Adipocyte (in vitro differentiated cells): Measurements from ENCODE around the gene CCDC88B.

Source experiments
- DNase-seq: peaks from one replicate; pipeline ENCODE4 v3.0.0-alpha.2; 2015; ENCODE audit warnings: low read depth
- H3K27me3 ChIP-seq: replicated peaks from 2 replicates; pipeline ENCODE4 v1.7.0; 2013; ENCODE audit warnings: mild to moderate bottlenecking, low read length, moderate library complexity; ENCODE audit not compliant: control insufficient read depth, insufficient read depth
- H3K36me3 ChIP-seq: 2 replicates; pipeline ENCODE4 v1.7.0; 2013; ENCODE audit warnings: low read length, mild to moderate bottlenecking, moderate library complexity; ENCODE audit not compliant: control insufficient read depth, insufficient read depth, severe bottlenecking
- H3K4me1 ChIP-seq: 2 replicates; pipeline ENCODE4 v1.7.0; 2013; ENCODE audit warnings: mild to moderate bottlenecking, low read length, moderate library complexity; ENCODE audit not compliant: control insufficient read depth, insufficient read depth
- H3K4me3 ChIP-seq: 2 replicates; pipeline ENCODE4 v1.7.0; 2013; ENCODE audit warnings: mild to moderate bottlenecking, low read length, moderate library complexity
- H3K9ac ChIP-seq: 2 replicates; pipeline ENCODE4 v1.7.0; 2013; ENCODE audit warnings: mild to moderate bottlenecking, low read length, moderate library complexity
- H3K9me3 ChIP-seq: 2 replicates; pipeline ENCODE4 v1.7.0; 2013; ENCODE audit warnings: mild to moderate bottlenecking, low read length, moderate library complexity; ENCODE audit not compliant: control insufficient read depth

The CCDC88B gene

GRCh38 chr11:64327993-64328392 lies 12.0 kb upstream of the CCDC88B start:
- Histone ChIP-seq H3K27me3 (no peaks in the 10 kb centered on the region), H3K4me1 (peaks cover 25% of the 10 kb centered on the region), H3K9ac (no peak overlapping the region), H3K9me3 (no peaks in the 10 kb centered on the region), H3K4me3 (no peak overlapping the region), H3K36me3 (no peaks in the 10 kb centered on the region)
- DNase-seq: no peak

GRCh38 chr11:64330888-64331287 lies 9.1 kb upstream of the CCDC88B start:
- DNase-seq: no peak
- Histone ChIP-seq H3K9me3 (no peaks in the 10 kb centered on the region), H3K4me3 (no peak overlapping the region), H3K27me3 (no peaks in the 10 kb centered on the region), H3K4me1 (peaks cover 29% of the 10 kb centered on the region), H3K9ac (no peak overlapping the region), H3K36me3 (no peaks in the 10 kb centered on the region)

- no peak overlapping the region for H3K4me3 ChIP-seq
- H3K27me3 ChIP-seq: no peaks in the 10 kb centered on the region
- no peaks in the 10 kb centered on the region for H3K36me3 ChIP-seq
- DNase-seq: peak; percentile 81
- H3K9me3 ChIP-seq: no peaks in the 10 kb centered on the region
- no peak overlapping the region for H3K9ac ChIP-seq
- peaks cover 29% of the 10 kb centered on the region for H3K4me1 ChIP-seq
Measured at GRCh38 chr11:64331569-64332371, 8.2 kb upstream of the CCDC88B start.

- no peaks in the 10 kb centered on the region for H3K36me3 ChIP-seq
- H3K4me3 ChIP-seq: no peak overlapping the region
- H3K9me3 ChIP-seq: no peaks in the 10 kb centered on the region
- no peak for DNase-seq
- H3K9ac ChIP-seq: no peak overlapping the region
- H3K4me1 ChIP-seq: peaks cover 29% of the 10 kb centered on the region
- no peaks in the 10 kb centered on the region for H3K27me3 ChIP-seq
Measured at GRCh38 chr11:64333556-64333955, 6.4 kb upstream of the CCDC88B start.

GRCh38 chr11:64334764-64335735 lies 5.0 kb upstream of the CCDC88B start:
- no peaks in the 10 kb centered on the region for H3K27me3 ChIP-seq
- H3K36me3 ChIP-seq: no peaks in the 10 kb centered on the region
- H3K4me1 ChIP-seq: peaks cover 17% of the 10 kb centered on the region
- H3K9me3 ChIP-seq: no peaks in the 10 kb centered on the region
- no peak overlapping the region for H3K9ac ChIP-seq
- no peak overlapping the region for H3K4me3 ChIP-seq
- peak; percentile 70 for DNase-seq

- Histone ChIP-seq H3K27me3 (peaks cover 4% of the 10 kb centered on the region), H3K9me3 (no peaks in the 10 kb centered on the region), H3K9ac (no peak overlapping the region), H3K4me1 (peaks cover 10% of the 10 kb centered on the region), H3K4me3 (no peak overlapping the region), H3K36me3 (no peaks in the 10 kb centered on the region)
- no peak for DNase-seq
Measured at GRCh38 chr11:64337538-64338249, 2.3 kb upstream of the CCDC88B start.

GRCh38 chr11:64338716-64339115 lies 1.3 kb upstream of the CCDC88B start:
- Histone ChIP-seq H3K27me3 (peaks cover 4% of the 10 kb centered on the region), H3K9ac (no peak overlapping the region), H3K4me3 (no peak overlapping the region), H3K9me3 (no peaks in the 10 kb centered on the region), H3K4me1 (peaks cover 10% of the 10 kb centered on the region), H3K36me3 (no peaks in the 10 kb centered on the region)
- DNase-seq: no peak

GRCh38 chr11:64339286-64339685 lies 718 bp upstream of the CCDC88B start:
- no peak for DNase-seq
- H3K9ac ChIP-seq: no peak overlapping the region
- no peaks in the 10 kb centered on the region for H3K36me3 ChIP-seq
- peaks cover 10% of the 10 kb centered on the region for H3K4me1 ChIP-seq
- H3K27me3 ChIP-seq: peaks cover 4% of the 10 kb centered on the region
- no peak overlapping the region for H3K4me3 ChIP-seq
- no peaks in the 10 kb centered on the region for H3K9me3 ChIP-seq

GRCh38 chr11:64340671-64341335 lies 799 bp downstream of the CCDC88B start:
- Histone ChIP-seq H3K9ac (no peak overlapping the region), H3K4me1 (peaks cover 6% of the 10 kb centered on the region), H3K36me3 (no peaks in the 10 kb centered on the region), H3K27me3 (peaks cover 4% of the 10 kb centered on the region), H3K4me3 (no peak overlapping the region), H3K9me3 (no peaks in the 10 kb centered on the region)
- no peak for DNase-seq

- no peak overlapping the region for H3K4me3 ChIP-seq
- peaks cover 6% of the 10 kb centered on the region for H3K4me1 ChIP-seq
- no peaks in the 10 kb centered on the region for H3K9me3 ChIP-seq
- no peak for DNase-seq
- H3K9ac ChIP-seq: no peak overlapping the region
- H3K27me3 ChIP-seq: peaks cover 4% of the 10 kb centered on the region
- no peaks in the 10 kb centered on the region for H3K36me3 ChIP-seq
Measured at GRCh38 chr11:64341429-64341828, 1.4 kb downstream of the CCDC88B start.
